WERI-Rb-1 (cell line): Measurements from ENCODE around the gene ABAT.

ENCODE experiments used
- DNase-seq: peaks from one replicate; pipeline ENCODE4 v3.0.0-alpha.2; 2020
- H3K27ac ChIP-seq: fragments of 250-450 bp; sonication (Bioruptor Pico); 2 replicates; pipeline ENCODE4 v1.5.1; 2020; ENCODE audit warnings: mild to moderate bottlenecking, moderate library complexity
- H3K27me3 ChIP-seq: fragments of 250-450 bp; sonication (Bioruptor Pico); 2 replicates; pipeline ENCODE4 v1.5.1; 2021; ENCODE audit warnings: mild to moderate bottlenecking, low read depth, moderate library complexity; ENCODE audit not compliant: insufficient read depth, severe bottlenecking
- H3K36me3 ChIP-seq: fragments of 250-450 bp; sonication (Bioruptor Pico); 2 replicates; pipeline ENCODE4 v1.5.1; 2020; ENCODE audit warnings: mild to moderate bottlenecking, moderate library complexity
- H3K4me3 ChIP-seq: 2 replicates; pipeline ENCODE4 v1.5.1; 2011; ENCODE audit warnings: low read depth, mild to moderate bottlenecking, control low read depth, low read length
- H3K9me3 ChIP-seq: fragments of 250-450 bp; sonication (Bioruptor Pico); 2 replicates; pipeline ENCODE4 v1.5.1; 2021; ENCODE audit warnings: mild to moderate bottlenecking, moderate library complexity; ENCODE audit not compliant: severe bottlenecking
- TF ChIP-seq, protein P1 (sequence below): IDR thresholded peaks from 2 replicates; pipeline ENCODE4 v1.5.1; 2011; ENCODE audit warnings: low read depth, mild to moderate bottlenecking, control low read depth, inconsistent platforms, low read length

ABAT gene

DNA sequence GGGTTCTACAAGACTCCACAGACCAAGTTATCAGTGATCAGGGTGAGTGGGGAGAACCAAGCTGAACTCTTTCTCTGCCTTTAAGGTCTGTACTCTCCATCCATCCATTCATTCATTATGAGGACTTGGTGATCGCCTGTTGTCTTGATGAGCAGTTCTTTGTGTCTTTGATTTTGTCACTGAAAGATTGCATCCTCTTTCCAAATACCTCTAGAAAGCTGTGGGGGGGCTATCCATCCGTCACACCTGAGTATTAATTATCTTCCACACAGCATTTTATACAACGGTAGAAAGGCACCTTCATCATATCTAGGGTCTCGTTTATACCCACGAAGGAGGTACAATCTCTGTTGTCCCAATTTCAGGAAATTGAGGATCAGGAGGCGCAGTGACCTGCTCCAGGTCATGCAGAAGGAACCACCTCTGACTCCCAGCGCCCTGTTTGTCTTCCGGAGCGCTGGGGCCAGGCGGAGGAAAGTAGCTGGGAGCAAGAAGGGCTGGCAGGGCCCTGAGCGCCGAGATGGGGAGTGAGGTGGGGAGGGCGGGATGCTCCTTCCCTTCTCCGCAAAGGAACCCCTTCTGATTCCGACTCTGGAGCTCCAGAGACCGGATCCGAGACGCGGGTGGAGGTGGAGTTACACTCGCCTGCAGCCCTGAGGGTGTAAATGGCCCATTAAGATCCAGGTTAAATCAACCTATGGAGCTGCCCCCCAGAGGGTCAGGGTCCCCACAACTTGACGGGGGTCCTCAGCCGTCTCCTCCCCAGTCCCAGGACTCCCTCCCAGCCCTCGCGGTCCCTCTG lies 605 bp upstream of the ABAT start:
- Histone ChIP-seq H3K27me3 (peaks cover 37% of the 10 kb centered on the region), H3K36me3 (no peaks in the 10 kb centered on the region), H3K27ac (no peak overlapping the region), H3K9me3 (no peaks in the 10 kb centered on the region), H3K4me3 (peak overlapping the region; percentile 48)
- TF ChIP-seq, protein P1, sequence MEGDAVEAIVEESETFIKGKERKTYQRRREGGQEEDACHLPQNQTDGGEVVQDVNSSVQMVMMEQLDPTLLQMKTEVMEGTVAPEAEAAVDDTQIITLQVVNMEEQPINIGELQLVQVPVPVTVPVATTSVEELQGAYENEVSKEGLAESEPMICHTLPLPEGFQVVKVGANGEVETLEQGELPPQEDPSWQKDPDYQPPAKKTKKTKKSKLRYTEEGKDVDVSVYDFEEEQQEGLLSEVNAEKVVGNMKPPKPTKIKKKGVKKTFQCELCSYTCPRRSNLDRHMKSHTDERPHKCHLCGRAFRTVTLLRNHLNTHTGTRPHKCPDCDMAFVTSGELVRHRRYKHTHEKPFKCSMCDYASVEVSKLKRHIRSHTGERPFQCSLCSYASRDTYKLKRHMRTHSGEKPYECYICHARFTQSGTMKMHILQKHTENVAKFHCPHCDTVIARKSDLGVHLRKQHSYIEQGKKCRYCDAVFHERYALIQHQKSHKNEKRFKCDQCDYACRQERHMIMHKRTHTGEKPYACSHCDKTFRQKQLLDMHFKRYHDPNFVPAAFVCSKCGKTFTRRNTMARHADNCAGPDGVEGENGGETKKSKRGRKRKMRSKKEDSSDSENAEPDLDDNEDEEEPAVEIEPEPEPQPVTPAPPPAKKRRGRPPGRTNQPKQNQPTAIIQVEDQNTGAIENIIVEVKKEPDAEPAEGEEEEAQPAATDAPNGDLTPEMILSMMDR = no peak
- DNase-seq = no peak

- no peaks in the 10 kb centered on the region for H3K36me3 ChIP-seq
- no peak for DNase-seq
- peaks cover 4% of the 10 kb centered on the region for H3K9me3 ChIP-seq
- H3K27ac ChIP-seq = no peak overlapping the region
- TF ChIP-seq, protein P1 = no peak
- H3K27me3 ChIP-seq = peaks cover 47% of the 10 kb centered on the region
- H3K4me3 ChIP-seq = no peak overlapping the region
Observed at GRCh38 chr16:8675183-8676159, 1.1 kb downstream of the ABAT start.

DNA sequence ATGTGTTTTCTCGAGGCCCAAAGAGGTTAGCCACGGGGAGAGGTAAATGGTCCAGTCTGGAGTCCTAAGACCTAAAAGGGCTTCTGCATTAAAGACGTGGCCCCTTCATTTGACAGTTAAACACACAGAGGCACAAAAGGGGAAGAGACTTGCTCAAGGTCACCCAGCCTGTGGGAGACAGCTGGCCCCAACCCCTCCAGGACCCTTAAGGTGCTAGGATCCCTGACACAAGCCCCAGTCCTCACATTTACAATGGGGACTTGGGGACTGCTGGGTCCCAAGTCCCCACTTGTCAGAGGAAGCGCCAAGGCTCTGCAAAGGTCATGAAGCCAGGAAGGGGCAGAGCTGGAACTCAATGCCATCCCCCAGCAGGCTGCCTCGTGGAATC lies 1.7 kb downstream of the ABAT start:
- H3K9me3 ChIP-seq = peaks cover 4% of the 10 kb centered on the region
- TF ChIP-seq, protein P1 = no peak
- H3K27me3 ChIP-seq = peaks cover 48% of the 10 kb centered on the region
- no peak overlapping the region for H3K4me3 ChIP-seq
- no peak overlapping the region for H3K27ac ChIP-seq
- no peak for DNase-seq
- H3K36me3 ChIP-seq = no peaks in the 10 kb centered on the region

DNA sequence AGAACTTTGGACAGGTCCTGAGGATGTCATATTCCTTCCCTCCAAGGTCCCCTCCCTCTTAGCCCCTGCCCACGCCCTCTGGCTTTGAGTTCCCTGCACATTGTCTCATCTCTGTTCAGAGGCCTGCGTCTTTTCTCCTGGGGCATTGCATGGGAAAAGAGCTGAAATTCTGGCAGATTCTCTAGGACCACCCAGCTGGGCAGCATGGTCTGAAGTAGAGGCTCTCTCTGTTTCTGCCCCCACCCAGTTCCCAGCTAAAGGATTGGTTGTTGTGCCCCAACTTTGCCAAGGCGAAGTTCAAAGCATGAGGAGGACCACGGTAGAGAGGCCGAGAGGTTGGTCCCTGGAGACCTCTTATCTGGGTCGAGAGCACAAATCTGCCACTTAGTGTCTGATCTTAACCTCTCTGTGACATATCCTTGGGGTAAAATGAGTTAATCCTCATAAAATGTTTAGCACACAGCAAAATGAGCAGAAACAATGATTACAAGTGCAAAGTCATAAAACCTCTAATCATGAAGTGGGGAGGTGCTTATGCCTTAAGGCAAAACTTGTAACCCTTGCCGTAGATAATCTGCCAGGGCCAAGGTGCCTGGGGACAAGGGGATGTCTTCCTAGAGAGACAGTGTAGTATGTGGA lies 2.4 kb downstream of the ABAT start:
- Histone ChIP-seq H3K9me3 (peaks cover 4% of the 10 kb centered on the region), H3K27ac (no peak overlapping the region), H3K4me3 (no peak overlapping the region), H3K27me3 (peaks cover 50% of the 10 kb centered on the region), H3K36me3 (no peaks in the 10 kb centered on the region)
- TF ChIP-seq, protein P1 = no peak
- DNase-seq = no peak

DNA sequence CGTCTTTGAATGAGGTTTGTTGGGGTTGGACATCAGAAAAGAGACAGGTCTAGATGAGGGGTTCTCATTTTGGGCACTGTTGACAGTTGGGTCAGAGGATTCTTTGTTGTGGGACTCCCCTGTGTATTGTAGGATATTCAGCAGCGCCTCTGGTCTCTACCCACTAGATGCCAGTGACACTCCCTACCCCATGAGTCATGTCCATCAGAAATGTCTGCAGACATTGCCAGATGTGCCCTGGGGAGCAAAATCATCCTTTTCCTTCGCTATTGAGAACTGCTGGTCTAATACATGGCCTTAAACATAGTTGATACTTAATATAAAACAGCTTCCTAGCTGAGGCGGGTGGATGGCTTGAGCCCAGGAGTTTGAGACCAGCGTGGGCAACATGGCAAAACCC lies 3.1 kb downstream of the ABAT start:
- Histone ChIP-seq H3K27ac (no peak overlapping the region), H3K36me3 (no peaks in the 10 kb centered on the region), H3K4me3 (no peak overlapping the region), H3K9me3 (peaks cover 4% of the 10 kb centered on the region), H3K27me3 (peaks cover 56% of the 10 kb centered on the region)
- no peak for DNase-seq
- TF ChIP-seq, protein P1 = no peak
